ENCODE results near the gene SCUBE1.

SCUBE1 gene

GRCh38 chr22:43329061-43329460 lies 14.1 kb downstream of the SCUBE1 start:
- no peak for DNase-seq (ENCODE audit: low read depth in 2 of 3, low spot score in 1 of 3)

DNA sequence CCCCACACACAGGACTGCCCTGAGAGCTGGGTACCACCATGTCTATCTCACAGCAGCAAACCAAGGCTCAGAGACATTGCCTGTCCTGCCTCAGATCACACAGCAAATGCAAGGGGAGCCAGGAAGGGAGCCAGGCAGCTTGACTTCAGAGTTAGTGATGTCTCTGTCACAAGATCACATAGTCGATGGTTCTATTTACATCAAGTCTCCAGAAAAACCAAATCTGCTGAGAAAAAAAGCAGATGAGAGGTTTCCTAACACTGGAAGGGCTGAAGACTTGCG lies 16.1 kb downstream of the SCUBE1 start:
- DNase-seq (ENCODE audit: low read depth in 2 of 3, low spot score in 1 of 3), result no peak

GRCh38 chr22:43326331-43327156 lies 16.6 kb downstream of the SCUBE1 start:
- no peak for DNase-seq (ENCODE audit: low read depth in 2 of 3, low spot score in 1 of 3)

- DNase-seq (ENCODE audit: low read depth in 2 of 3, low spot score in 1 of 3), result no peak
Measured at GRCh38 chr22:43325176-43325575, 18.0 kb downstream of the SCUBE1 start.

- no peak for DNase-seq (ENCODE audit: low read depth in 2 of 3, low spot score in 1 of 3)
Measured at GRCh38 chr22:43320943-43321900, 21.9 kb downstream of the SCUBE1 start.

DNA sequence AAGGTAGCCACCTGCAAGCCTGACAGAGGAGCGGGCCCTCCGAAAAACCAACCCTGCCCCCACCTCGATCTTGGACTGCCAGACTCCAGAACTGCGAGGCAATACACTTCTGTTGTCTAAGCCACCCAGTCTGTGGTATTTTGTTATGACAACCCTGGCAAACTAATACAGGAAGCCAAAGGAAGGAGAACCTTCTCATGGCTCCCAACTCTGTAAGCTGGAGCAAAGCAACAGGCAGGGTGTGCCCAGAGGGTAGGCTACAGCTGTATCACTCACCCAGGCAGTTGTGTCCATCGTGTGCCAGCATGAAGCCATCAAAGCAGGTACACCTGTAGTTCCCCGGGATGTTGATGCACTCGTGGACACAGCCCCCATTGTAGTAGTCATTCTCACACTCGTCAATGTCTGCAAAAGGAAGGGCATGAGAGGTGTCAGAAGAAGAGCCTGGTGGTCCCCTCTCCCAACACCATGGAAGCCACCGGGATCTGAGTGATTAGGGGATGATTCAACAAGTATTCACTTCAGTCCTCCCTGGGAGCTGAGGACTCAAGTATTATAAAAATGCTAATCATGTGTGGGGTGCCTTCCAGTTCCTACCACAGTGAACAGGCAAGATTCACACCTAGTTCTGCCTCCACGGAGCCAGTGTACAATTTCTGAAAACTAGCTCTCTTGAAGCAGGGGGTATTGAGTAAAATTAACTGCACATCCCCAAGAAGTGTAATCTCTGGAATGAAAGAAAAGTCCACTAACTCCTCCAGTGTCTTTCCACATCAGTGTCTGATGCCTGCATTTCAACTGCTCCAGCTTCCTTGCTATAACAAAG lies 23.3 kb downstream of the SCUBE1 start:
- no peak for DNase-seq (ENCODE audit: low read depth in 2 of 3, low spot score in 1 of 3)

DNA sequence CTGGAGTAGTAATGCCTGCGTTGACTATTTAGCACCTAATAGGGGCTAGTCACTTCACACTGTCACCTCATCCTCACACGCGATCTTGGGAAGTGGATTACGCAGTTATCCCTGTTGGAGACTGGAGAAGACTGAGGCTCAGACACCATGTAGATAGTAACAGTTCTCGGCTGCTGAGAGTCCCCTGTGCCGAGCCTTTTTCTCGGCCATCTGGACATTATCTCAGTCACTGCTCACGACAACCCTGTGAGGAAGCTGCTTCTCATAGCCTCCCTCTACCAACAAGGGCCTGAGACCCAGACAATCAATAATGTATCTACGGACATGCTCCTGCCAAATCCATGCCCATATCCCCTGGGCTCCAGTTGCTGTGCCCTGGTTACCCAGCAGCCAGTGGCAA lies 25.9 kb downstream of the SCUBE1 start:
- DNase-seq (ENCODE audit: low read depth in 2 of 3, low spot score in 1 of 3), result no peak

DNA sequence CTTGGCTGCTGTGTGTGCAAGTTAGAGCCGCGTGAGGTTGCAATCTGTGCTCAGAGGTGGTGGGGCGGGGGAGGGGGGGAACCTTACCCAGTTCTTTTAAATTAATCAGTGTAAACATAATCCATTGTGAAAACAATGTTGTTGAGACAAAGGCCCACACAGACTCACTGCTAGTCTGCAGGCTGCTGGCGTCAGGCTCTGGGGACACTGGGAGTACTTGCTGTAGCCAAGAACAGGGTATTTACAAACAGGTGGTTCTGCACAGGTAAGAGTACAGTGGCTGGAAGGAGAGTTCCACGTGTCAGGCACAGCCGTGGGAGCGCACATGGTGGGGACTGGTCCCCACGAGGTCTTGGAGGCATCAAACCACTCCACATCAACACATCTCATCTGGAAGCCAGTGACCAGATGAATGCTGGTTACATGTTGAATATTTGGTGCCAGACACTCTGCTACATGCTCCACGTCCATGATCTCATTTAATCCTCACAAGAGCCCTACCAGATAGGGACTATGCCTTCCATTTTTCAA lies 27.4 kb downstream of the SCUBE1 start:
- DNase-seq (ENCODE audit: low read depth in 2 of 3, low spot score in 1 of 3), result no peak

- no peak for DNase-seq (ENCODE audit: low read depth in 2 of 3, low spot score in 1 of 3)
Measured at GRCh38 chr22:43314611-43315010, 28.6 kb downstream of the SCUBE1 start.

DNA sequence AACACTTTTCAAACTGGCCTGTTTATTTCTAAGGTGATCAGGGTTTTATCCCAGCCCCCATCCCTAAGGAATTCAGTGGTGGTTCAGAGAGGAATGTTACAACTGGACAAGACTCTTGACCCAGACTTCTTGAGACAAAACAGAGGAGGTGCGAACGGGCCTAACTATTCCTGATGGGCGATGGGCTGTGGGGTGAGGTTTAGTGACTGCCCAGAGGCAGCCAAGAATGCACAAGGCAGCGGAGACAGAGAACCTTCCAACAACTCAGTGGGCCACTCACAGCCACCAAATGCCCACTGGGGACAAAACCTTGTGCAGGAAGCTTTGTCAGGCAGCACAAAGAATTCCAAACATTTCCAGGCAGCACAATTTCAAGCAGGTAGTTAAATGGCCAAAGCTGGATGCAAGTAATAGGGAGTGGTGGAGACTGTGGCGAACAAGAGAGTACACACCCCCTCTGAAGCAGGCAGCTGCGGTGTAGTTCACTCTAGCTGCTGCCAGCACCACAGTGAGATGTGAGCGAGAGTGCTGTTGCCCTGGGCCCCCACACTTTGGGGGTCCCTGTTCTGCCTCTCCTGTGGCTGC lies 29.2 kb downstream of the SCUBE1 start:
- no peak for DNase-seq (ENCODE audit: low read depth in 2 of 3, low spot score in 1 of 3)

- DNase-seq (ENCODE audit: low read depth in 2 of 3, low spot score in 1 of 3), result no peak
Measured at GRCh38 chr22:43313244-43313889, 29.8 kb downstream of the SCUBE1 start.

GRCh38 chr22:43312608-43313007 lies 30.6 kb downstream of the SCUBE1 start:
- no peak for DNase-seq (ENCODE audit: low read depth in 2 of 3, low spot score in 1 of 3)

GRCh38 chr22:43310798-43311197 lies 32.4 kb downstream of the SCUBE1 start:
- DNase-seq (ENCODE audit: low read depth in 2 of 3, low spot score in 1 of 3), result no peak

DNA sequence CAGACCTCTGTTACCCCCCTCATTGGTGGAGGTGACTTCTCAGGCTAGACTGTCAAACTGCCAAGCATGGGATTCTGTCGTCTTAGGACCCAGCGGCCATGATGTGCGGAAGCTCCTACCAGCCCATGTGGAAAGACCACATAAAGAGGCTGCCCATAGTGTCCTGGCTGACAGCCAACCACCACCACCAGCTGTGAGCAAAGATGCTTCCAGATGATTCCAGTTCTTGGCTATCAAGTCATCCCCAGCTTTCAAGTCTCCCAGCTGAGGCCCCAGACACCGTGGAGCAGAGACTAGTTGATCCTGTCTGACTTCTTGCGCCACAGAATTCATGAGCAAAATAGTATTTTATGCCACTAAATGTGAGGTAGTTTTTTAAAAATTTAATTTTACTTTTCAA lies 32.9 kb downstream of the SCUBE1 start:
- DNase-seq (ENCODE audit: low read depth in 2 of 3, low spot score in 1 of 3), result no peak

- DNase-seq (ENCODE audit: low read depth in 2 of 3, low spot score in 1 of 3), result no peak
Measured at GRCh38 chr22:43308836-43309235, 34.3 kb downstream of the SCUBE1 start.

DNA sequence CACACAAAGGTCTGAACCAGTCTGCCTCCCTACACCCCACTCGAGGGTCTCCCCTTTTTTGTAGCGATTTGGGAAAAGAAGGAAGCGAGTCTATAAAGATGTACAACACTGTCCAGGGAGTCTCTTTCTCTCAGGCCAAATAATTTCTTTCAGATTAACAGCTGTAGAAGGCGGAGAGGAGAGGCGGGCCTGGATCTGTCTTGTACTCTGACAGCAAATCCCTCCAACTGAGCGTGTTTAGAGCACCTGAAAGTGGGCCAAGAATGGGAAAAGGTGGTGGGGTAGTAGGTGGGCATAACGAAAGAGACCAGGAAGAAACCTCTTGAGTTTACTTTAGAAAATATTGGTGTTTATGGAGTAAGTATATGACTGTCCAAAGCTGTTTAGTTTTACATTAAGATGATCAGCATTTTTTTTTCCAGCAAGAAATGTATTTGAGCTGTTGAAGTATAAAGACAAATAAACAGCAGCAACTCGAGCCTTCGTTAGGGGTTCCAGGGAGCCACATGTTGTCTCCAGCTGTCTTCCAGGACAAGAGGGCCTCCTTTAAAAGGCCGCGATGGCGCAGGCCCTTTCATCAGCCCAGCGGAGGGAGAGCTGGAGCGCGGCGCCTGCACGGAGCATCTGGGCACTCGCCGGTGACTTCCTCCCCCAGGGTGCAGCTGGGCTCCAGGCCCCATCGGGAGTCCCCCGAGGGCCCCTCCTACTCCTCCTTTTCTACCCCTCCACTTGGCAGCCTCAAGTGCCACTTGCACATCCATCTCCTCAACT lies 34.9 kb downstream of the SCUBE1 start:
- DNase-seq (ENCODE audit: low read depth in 2 of 3, low spot score in 1 of 3), result no peak

GRCh38 chr22:43305806-43306205 lies 37.4 kb downstream of the SCUBE1 start:
- DNase-seq (ENCODE audit: low read depth in 2 of 3, low spot score in 1 of 3), result no peak

DNA sequence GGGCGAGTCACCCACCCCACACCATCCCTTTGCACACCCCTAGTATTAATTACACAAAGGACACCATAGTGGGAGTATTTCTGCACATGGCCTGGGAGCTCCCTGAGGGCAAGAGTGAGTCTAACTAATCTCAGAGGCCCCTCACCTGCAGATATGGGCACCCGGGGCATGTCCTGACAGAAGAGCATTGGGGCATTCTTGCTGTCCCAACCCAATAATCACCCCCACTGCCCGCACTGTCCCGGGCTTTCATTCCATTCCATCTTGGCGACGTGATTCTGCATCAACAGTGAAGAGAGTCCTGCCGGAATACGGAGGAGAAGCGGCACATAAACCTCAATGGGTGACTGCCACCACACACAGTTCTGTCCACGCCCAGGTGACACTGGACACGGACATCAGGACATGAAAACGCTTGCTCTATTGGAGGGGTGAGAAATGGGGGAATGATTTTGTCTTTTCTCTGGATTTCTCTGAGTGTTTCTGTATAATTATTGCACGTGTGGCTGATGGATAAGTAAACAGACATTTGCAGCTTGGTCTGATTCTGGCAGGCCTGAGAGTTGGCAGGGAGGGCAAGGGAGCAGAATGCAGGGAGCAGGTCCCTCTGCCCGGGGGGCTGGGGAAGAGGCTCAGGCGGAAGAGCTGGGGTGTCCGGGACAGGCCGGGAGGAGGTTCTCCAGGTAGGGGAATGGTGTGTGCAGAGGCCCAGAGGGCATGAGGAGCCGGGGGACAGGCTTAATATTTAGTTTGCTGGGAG lies 38.2 kb downstream of the SCUBE1 start:
- no peak for DNase-seq (ENCODE audit: low read depth in 2 of 3, low spot score in 1 of 3)

GRCh38 chr22:43303751-43304150 lies 39.4 kb downstream of the SCUBE1 start:
- DNase-seq (ENCODE audit: low read depth in 2 of 3, low spot score in 1 of 3), result no peak

All from stimulated activated CD4-positive, alpha-beta T cell treated with anti-CD3 and anti-CD28 coated beads, Interleukin-12 subunit alpha, Interleukin-12 subunit beta, amount 100 ng/mL, for 48 hours (primary cell).